ENCODE measurements around the gene CEACAM19.

CEACAM19 gene

GRCh38 chr19:44723952-44724319, 52.7 kb downstream of the CEACAM19 start:
- H3K27me3 Mint-ChIP-seq: peaks cover 3% of the 10 kb centered on the region
- H3K27ac Mint-ChIP-seq: no peak overlapping the region
- H3K36me3 Mint-ChIP-seq: no peaks in the 10 kb centered on the region
- H3K4me3 Mint-ChIP-seq: no peak overlapping the region
- ATAC-seq (ENCODE audit: low read depth) (peak; percentile 80), DNase-seq (ENCODE audit: low spot score in 2 of 2) (peak; percentile 79 to 85)
- peaks cover 23% of the 10 kb centered on the region for H3K4me1 Mint-ChIP-seq
- H3K9me3 Mint-ChIP-seq: no peaks in the 10 kb centered on the region

- Mint-ChIP-seq H3K4me1 (peaks cover 26% of the 10 kb centered on the region), H3K9me3 (no peaks in the 10 kb centered on the region), H3K4me3 (no peak overlapping the region), H3K36me3 (no peaks in the 10 kb centered on the region), H3K27me3 (peaks cover 4% of the 10 kb centered on the region), H3K27ac (no peak overlapping the region)
- peak; percentile 10 for ATAC-seq (ENCODE audit: low read depth)
- DNase-seq (ENCODE audit: low spot score in 2 of 2): no peak
These were observed 54.0 kb downstream of the CEACAM19 start for GRCh38 chr19:44725251-44725650.

- peaks cover 4% of the 10 kb centered on the region for H3K27me3 Mint-ChIP-seq
- peaks cover 26% of the 10 kb centered on the region for H3K4me1 Mint-ChIP-seq
- no peak for DNase-seq (ENCODE audit: low spot score in 2 of 2)
- no peaks in the 10 kb centered on the region for H3K9me3 Mint-ChIP-seq
- no peak for ATAC-seq (ENCODE audit: low read depth)
- H3K27ac Mint-ChIP-seq: no peak overlapping the region
- H3K36me3 Mint-ChIP-seq: no peaks in the 10 kb centered on the region
- H3K4me3 Mint-ChIP-seq: no peak overlapping the region
These were observed 54.4 kb downstream of the CEACAM19 start for GRCh38 chr19:44725684-44726083.

GRCh38 chr19:44726465-44726864, 55.2 kb downstream of the CEACAM19 start:
- H3K27ac Mint-ChIP-seq: no peak overlapping the region
- H3K4me3 Mint-ChIP-seq: no peak overlapping the region
- H3K4me1 Mint-ChIP-seq: peaks cover 26% of the 10 kb centered on the region
- no peaks in the 10 kb centered on the region for H3K9me3 Mint-ChIP-seq
- peaks cover 4% of the 10 kb centered on the region for H3K27me3 Mint-ChIP-seq
- H3K36me3 Mint-ChIP-seq: no peaks in the 10 kb centered on the region
- DNase-seq (ENCODE audit: low spot score in 2 of 2) (no peak), ATAC-seq (ENCODE audit: low read depth) (no peak)

- Mint-ChIP-seq H3K27me3 (peaks cover 6% of the 10 kb centered on the region), H3K4me3 (no peak overlapping the region), H3K9me3 (no peaks in the 10 kb centered on the region), H3K27ac (no peak overlapping the region), H3K36me3 (no peaks in the 10 kb centered on the region), H3K4me1 (peaks cover 20% of the 10 kb centered on the region)
- ATAC-seq (ENCODE audit: low read depth): no peak
- DNase-seq (ENCODE audit: low spot score in 2 of 2): no peak
These were observed 56.9 kb downstream of the CEACAM19 start for GRCh38 chr19:44728178-44728577.

GRCh38 chr19:44729516-44730033, 58.3 kb downstream of the CEACAM19 start:
- no peak for DNase-seq (ENCODE audit: low spot score in 2 of 2)
- peaks cover 10% of the 10 kb centered on the region for H3K27me3 Mint-ChIP-seq
- H3K36me3 Mint-ChIP-seq: no peaks in the 10 kb centered on the region
- no peak overlapping the region for H3K4me3 Mint-ChIP-seq
- ATAC-seq (ENCODE audit: low read depth): peak; percentile 83
- no peaks in the 10 kb centered on the region for H3K9me3 Mint-ChIP-seq
- no peak overlapping the region for H3K27ac Mint-ChIP-seq
- H3K4me1 Mint-ChIP-seq: peaks cover 11% of the 10 kb centered on the region

GRCh38 chr19:44731081-44731480, 59.8 kb downstream of the CEACAM19 start:
- H3K9me3 Mint-ChIP-seq: no peaks in the 10 kb centered on the region
- no peak for ATAC-seq (ENCODE audit: low read depth)
- H3K4me1 Mint-ChIP-seq: peaks cover 12% of the 10 kb centered on the region
- H3K27ac Mint-ChIP-seq: no peak overlapping the region
- no peaks in the 10 kb centered on the region for H3K36me3 Mint-ChIP-seq
- peaks cover 15% of the 10 kb centered on the region for H3K27me3 Mint-ChIP-seq
- H3K4me3 Mint-ChIP-seq: no peak overlapping the region
- no peak for DNase-seq (ENCODE audit: low spot score in 2 of 2)

- Mint-ChIP-seq H3K4me3 (no peak overlapping the region), H3K36me3 (no peaks in the 10 kb centered on the region), H3K9me3 (no peaks in the 10 kb centered on the region), H3K27ac (no peak overlapping the region), H3K4me1 (peaks cover 12% of the 10 kb centered on the region), H3K27me3 (peaks cover 15% of the 10 kb centered on the region)
- DNase-seq (ENCODE audit: low spot score in 2 of 2) (no peak), ATAC-seq (ENCODE audit: low read depth) (no peak)
These were observed 60.3 kb downstream of the CEACAM19 start for GRCh38 chr19:44731622-44732021.

GRCh38 chr19:44732235-44733014, 61.1 kb downstream of the CEACAM19 start:
- DNase-seq (ENCODE audit: low spot score in 2 of 2) (no peak), ATAC-seq (ENCODE audit: low read depth) (no peak)
- Mint-ChIP-seq H3K27ac (no peak overlapping the region), H3K9me3 (no peaks in the 10 kb centered on the region), H3K4me3 (no peak overlapping the region), H3K36me3 (no peaks in the 10 kb centered on the region), H3K4me1 (peaks cover 16% of the 10 kb centered on the region), H3K27me3 (peaks cover 15% of the 10 kb centered on the region)
